Activated naive CD4-positive, alpha-beta T cell treated with anti-CD3 and anti-CD28 coated beads, Interleukin-2, amount 10 ng/mL, durations not matched to agents 7 days and 5 days (primary cell): ENCODE results near the gene BPIFA1.

Experiments used
- CTCF ChIA-PET: fragments of 350-600 bp; sonication (Branson Sonifier 250); formaldehyde crosslinking; loops from one replicate; lab custom pipeline; 2021; ENCODE audit warnings: antibody characterized with exemption; lab: Charles Lee
- DNase-seq: peaks from one replicate; pipeline ENCODE4 v3.0.0-alpha.2; 2020
- H3K27ac Mint-ChIP-seq: one replicate; pipeline ENCODE4 v1.8.0; 2021; ENCODE audit warnings: mild to moderate bottlenecking, moderate library complexity, mixed read lengths
- H3K27me3 Mint-ChIP-seq: one replicate; pipeline ENCODE4 v1.8.0; 2021; ENCODE audit warnings: mild to moderate bottlenecking, mixed read lengths
- H3K36me3 Mint-ChIP-seq: one replicate; pipeline ENCODE4 v1.8.0; 2021; ENCODE audit warnings: mixed read lengths
- H3K4me1 Mint-ChIP-seq: one replicate; pipeline ENCODE4 v1.8.0; 2021; ENCODE audit warnings: mixed read lengths
- H3K4me3 Mint-ChIP-seq: one replicate; pipeline ENCODE4 v1.8.0; 2021; ENCODE audit warnings: mild to moderate bottlenecking, moderate library complexity, mixed read lengths
- H3K9me3 Mint-ChIP-seq: one replicate; pipeline ENCODE4 v1.8.0; 2021; ENCODE audit warnings: mixed read lengths

The BPIFA1 gene

DNA sequence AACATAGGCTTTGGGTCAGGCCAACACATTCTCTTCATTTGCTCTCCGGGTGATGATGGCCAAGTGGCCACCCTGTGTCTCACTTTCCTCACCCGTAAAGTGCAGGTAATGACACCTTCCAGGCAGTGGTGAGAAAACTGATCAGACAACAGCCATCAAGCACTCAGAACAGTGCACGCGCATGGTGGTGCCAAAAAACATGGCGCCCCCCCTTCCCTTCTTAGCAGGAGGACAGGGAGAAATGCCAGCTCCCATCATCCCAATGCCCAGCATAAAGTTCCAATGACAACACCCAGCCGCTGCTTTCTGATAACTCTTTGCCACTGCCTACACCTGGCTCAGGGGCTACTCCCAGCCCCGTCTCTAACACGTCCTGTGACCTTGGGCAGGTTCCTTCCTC is 55.6 kb downstream of the BPIFA1 start:
- H3K27ac Mint-ChIP-seq, result no peak overlapping the region
- no peaks in the 10 kb centered on the region for H3K36me3 Mint-ChIP-seq
- H3K9me3 Mint-ChIP-seq, result no peaks in the 10 kb centered on the region
- no peak overlapping the region for H3K4me3 Mint-ChIP-seq
- CTCF ChIA-PET, result interaction anchor here (0.8 to 1.9 kb wide), 6 partner anchors 10 to 502 kb away, joined by 3 to 7 read pairs (median 4); no protein-coding TSS in a partner anchor
- no peak for DNase-seq
- peaks cover 43% of the 10 kb centered on the region for H3K27me3 Mint-ChIP-seq
- no peaks in the 10 kb centered on the region for H3K4me1 Mint-ChIP-seq

DNA sequence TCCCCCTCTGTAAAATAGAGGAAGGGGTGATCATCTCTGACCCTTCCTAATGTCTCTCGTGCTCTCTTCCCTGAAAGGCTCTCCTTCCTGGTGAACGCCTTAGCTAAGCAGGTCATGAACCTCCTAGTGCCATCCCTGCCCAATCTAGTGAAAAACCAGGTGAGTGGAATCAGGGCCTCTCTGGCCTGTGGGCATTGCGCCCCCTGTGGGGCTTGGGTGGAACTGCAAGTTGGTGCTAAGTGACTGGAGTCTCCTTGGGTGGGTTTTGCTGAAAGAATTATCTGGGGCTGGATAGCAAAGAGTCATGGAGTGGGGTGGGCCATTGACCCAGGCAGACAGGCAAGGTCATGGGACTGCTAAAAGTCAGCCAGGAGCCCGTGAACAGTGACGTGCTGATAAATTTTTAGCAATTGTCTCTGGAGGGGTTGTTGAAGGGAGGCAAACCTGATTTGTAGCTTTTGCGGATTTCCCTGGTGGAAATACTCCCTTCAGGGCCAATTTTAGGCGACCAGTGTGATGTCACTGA is 56.1 kb downstream of the BPIFA1 start:
- Mint-ChIP-seq H3K27ac (no peak overlapping the region), H3K27me3 (peaks cover 40% of the 10 kb centered on the region), H3K9me3 (no peaks in the 10 kb centered on the region), H3K4me1 (no peaks in the 10 kb centered on the region), H3K36me3 (no peaks in the 10 kb centered on the region), H3K4me3 (no peak overlapping the region)
- peak; percentile 74 for DNase-seq
- CTCF ChIA-PET, result interaction anchor here (0.8 to 1.9 kb wide), 9 partner anchors 9 to 503 kb away, joined by 3 to 7 read pairs (median 3); partner anchors contain the start of gene BPIFB1
